Panc1 (cell line): ENCODE data around the gene AGT. TPM values are rescaled to one million over a fixed set of nuclear protein-coding genes. Genes with fewer than 3 reads are reported as not detected.

Source experiments
- ATAC-seq: fragments of 200-7000 bp; cut with Tn5 transposase; 2 replicates; pipeline ENCODE4 v1.9.1; 2020; ENCODE audit warnings: mild to moderate bottlenecking, moderate library complexity
- BruUV-seq: library from RNA; stranded (reverse); fragments of 400-500 nt; replicated peaks from 2 replicates; lab custom pipeline; 2021; lab: Mats Ljungman, UMichigan
- CTCF ChIA-PET: fragments of 300-600 bp; sonication (Branson Sonifier 250); formaldehyde crosslinking; loops from one replicate; lab custom pipeline; 2022; ENCODE audit warnings: antibody characterized with exemption; lab: Charles Lee
- POLR2A ChIA-PET: fragments of 300-600 bp; sonication (Branson Sonifier 250); formaldehyde crosslinking; loops from one replicate; lab custom pipeline; 2022; ENCODE audit warnings: antibody characterized with exemption; lab: Charles Lee
- DNase-seq: peaks from one replicate; pipeline ENCODE4 v3.0.0-alpha.2; 2010; ENCODE audit warnings: low read depth, low spot score
- H3K27ac ChIP-seq: 2 replicates; pipeline ENCODE4 v1.5.1; 2011; ENCODE audit warnings: mild to moderate bottlenecking, low read length, inconsistent platforms
- H3K27me3 ChIP-seq: fragments of 200-500 bp; sonication (Bioruptor generic); 2 replicates; pipeline ENCODE4 v1.6.0; 2014; ENCODE audit warnings: low read length, inconsistent platforms; ENCODE audit not compliant: control insufficient read depth, insufficient read depth
- H3K36me3 ChIP-seq: fragments of 200-500 bp; sonication (Bioruptor generic); 2 replicates; pipeline ENCODE4 v1.5.1; 2014; ENCODE audit warnings: inconsistent platforms, mild to moderate bottlenecking, low read length, moderate library complexity; ENCODE audit not compliant: control insufficient read depth, insufficient read depth
- H3K4me1 ChIP-seq: 2 replicates; pipeline ENCODE4 v1.5.1; 2011; ENCODE audit warnings: inconsistent platforms, mild to moderate bottlenecking, low read length, moderate library complexity; ENCODE audit not compliant: control insufficient read depth, insufficient read depth
- H3K4me3 ChIP-seq, 2 experiments: 2 replicates each; pipeline ENCODE4 v1.5.1; 2011 to 2012; ENCODE audit warnings: low read depth in 2 of 2, low read length in 2 of 2, mild to moderate bottlenecking in 2 of 2, inconsistent platforms in 1 of 2, moderate library complexity in 1 of 2
- H3K9me3 ChIP-seq: fragments of 200-500 bp; sonication (Bioruptor generic); 2 replicates; pipeline ENCODE4 v1.5.1; 2014; ENCODE audit warnings: low read depth, mild to moderate bottlenecking, inconsistent platforms, low read length, moderate library complexity; ENCODE audit not compliant: control insufficient read depth, insufficient read depth
- CTCF ChIP-seq: fragments of 450-650 bp; IDR thresholded peaks from 2 replicates; pipeline ENCODE4 v1.5.1; 2017; ENCODE audit warnings: mild to moderate bottlenecking
- POLR2AphosphoS5 ChIP-seq: IDR thresholded peaks from 2 replicates; pipeline ENCODE4 v1.6.1; 2012; ENCODE audit warnings: mild to moderate bottlenecking, low read depth, low read length, moderate library complexity
- REST ChIP-seq, 2 experiments: IDR thresholded peaks; 2 replicates each; pipeline ENCODE4 v1.6.1; 2011 to 2012; ENCODE audit warnings: low read depth in 2 of 2, control low read depth in 1 of 2, low read length in 1 of 2, mild to moderate bottlenecking in 1 of 2, moderate library complexity in 1 of 2; ENCODE audit not compliant: insufficient read depth in 1 of 2
- SIN3A ChIP-seq: IDR thresholded peaks from 2 replicates; pipeline ENCODE4 v1.6.1; 2012; ENCODE audit warnings: low read depth, mild to moderate bottlenecking, low read length, moderate library complexity, borderline replicate concordance; ENCODE audit not compliant: insufficient read depth
- TCF7L2 ChIP-seq: IDR thresholded peaks from 2 replicates; pipeline ENCODE4 v1.6.1; 2011; ENCODE audit warnings: mild to moderate bottlenecking, low read depth, low read length, inconsistent platforms
- in situ Hi-C: cut with HindIII; loops from 2 replicates; pipeline ENCODE4 v1.10.0; 2016; ENCODE audit warnings: low sequenced_read_pairs, low pct_unique_long_range_greater_than_20kb
- intact Hi-C: fragments of 100-400 bp; cut with micrococcal nuclease; formaldehyde crosslinking; loops from one replicate; pipeline ENCODE4 v1.10.0; 2022; ENCODE audit not compliant: unreplicated experiment
- total RNA-seq: library from RNA; stranded (reverse); gene quantifications from one replicate; pipeline ENCODE4 v1.2.1, GENCODE V29; 2021; ENCODE audit not compliant: unreplicated experiment

Gene AGT
- total RNA-seq, 1 experiment from 2014 or later = 0.87 TPM

GRCh38 chr1:230739564-230740290, 25.8 kb upstream of the AGT start:
- no peaks in the 10 kb centered on the region for H3K9me3 ChIP-seq
- in situ Hi-C loops = no loop called here
- DNase-seq = no peak
- intact Hi-C loops = no loop called here
- no peak overlapping the region for H3K27ac ChIP-seq
- no TSS peak for BruUV-seq
- H3K4me3 ChIP-seq = no peak overlapping the region
- peaks cover 3% of the 10 kb centered on the region; the same call in 1 of the 2 replicates for H3K27me3 ChIP-seq
- TF ChIP-seq SIN3A (no peak), REST (IDR thresholded peaks at IDR 0.05; ENCODE audit: insufficient read depth in 1 of 2, low read depth in 2 of 2, low read length in 1 of 2) (no peak), TCF7L2 (no peak), POLR2AphosphoS5 (no peak), CTCF (no peak)
- ChIA-PET CTCF (no interaction called here), POLR2A (no interaction called here)
- H3K36me3 ChIP-seq = no peaks in the 10 kb centered on the region
- ATAC-seq = no peak
- H3K4me1 ChIP-seq = no peaks in the 10 kb centered on the region

- Histone ChIP-seq H3K36me3 (no peaks in the 10 kb centered on the region), H3K4me1 (no peaks in the 10 kb centered on the region), H3K27me3 (peaks cover 3% of the 10 kb centered on the region; the same call in 1 of the 2 replicates), H3K4me3 (no peak overlapping the region), H3K27ac (no peak overlapping the region), H3K9me3 (no peaks in the 10 kb centered on the region)
- ChIA-PET CTCF (no interaction called here), POLR2A (no interaction called here)
- TF ChIP-seq REST (IDR thresholded peaks at IDR 0.05; ENCODE audit: insufficient read depth in 1 of 2, low read depth in 2 of 2, low read length in 1 of 2) (no peak), POLR2AphosphoS5 (no peak), SIN3A (no peak), TCF7L2 (no peak)
- ATAC-seq (no peak), DNase-seq (no peak)
- in situ Hi-C loops = no loop called here
- intact Hi-C loops = no loop called here
- BruUV-seq = no TSS peak
Measured at GRCh38 chr1:230737622-230738262, 23.8 kb upstream of the AGT start.
